ENCODE measurements around the gene SMC1A. TPM values are rescaled to one million over a fixed set of nuclear protein-coding genes. Genes with fewer than 3 reads are reported as not detected.

SMC1A gene
- polyA plus RNA-seq, 1 experiment: 25.3 TPM

DNA sequence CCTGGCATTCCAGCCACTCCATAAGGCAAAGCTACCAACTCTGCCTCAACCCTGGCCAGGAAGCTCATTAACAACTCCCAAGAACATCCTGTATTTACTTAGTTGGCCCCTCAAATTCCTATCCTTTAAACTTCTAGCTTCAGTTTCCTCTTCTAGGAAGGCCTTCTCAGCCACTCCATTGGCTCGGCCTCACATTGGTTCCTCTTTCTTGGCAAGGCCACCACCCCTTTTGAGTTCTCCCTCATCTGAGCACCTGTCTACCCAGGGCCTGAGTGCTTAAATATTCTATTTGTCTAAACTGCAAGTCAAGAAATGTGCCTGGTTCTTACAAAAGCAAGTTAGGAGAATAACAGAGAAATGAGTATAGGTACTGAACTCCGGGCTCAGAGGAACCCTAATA, 10.0 kb downstream of the SMC1A start:
- TF ChIP-seq CTCF (IDR thresholded peaks at IDR 0.05; ENCODE audit: low read depth, low read length): no peak
- Histone ChIP-seq H3K27ac (ENCODE audit: low read depth, low read length) (no peak overlapping the region), H3K4me3 (ENCODE audit: low read depth, low read length) (no peak overlapping the region), H3K9me3 (ENCODE audit: control insufficient read depth, insufficient read depth, low read length) (no peaks in the 10 kb centered on the region), H3K27me3 (ENCODE audit: control insufficient read depth, insufficient read depth, low read length) (no peaks in the 10 kb centered on the region)
- no peak for DNase-seq (ENCODE audit: low read depth, low spot score)
- ChIA-PET POLR2A (no interaction called here), CTCF (no interaction called here)

- Histone ChIP-seq H3K27me3 (ENCODE audit: control insufficient read depth, insufficient read depth, low read length) (no peaks in the 10 kb centered on the region), H3K27ac (ENCODE audit: low read depth, low read length) (no peak overlapping the region), H3K9me3 (ENCODE audit: control insufficient read depth, insufficient read depth, low read length) (no peaks in the 10 kb centered on the region), H3K4me3 (ENCODE audit: low read depth, low read length) (no peak overlapping the region)
- no peak for DNase-seq (ENCODE audit: low read depth, low spot score)
- TF ChIP-seq CTCF (IDR thresholded peaks at IDR 0.05; ENCODE audit: low read depth, low read length): no peak
- CTCF ChIA-PET: no interaction called here
- POLR2A ChIA-PET: no interaction called here
Measured at GRCh38 chrX:53403535-53403934, 18.9 kb downstream of the SMC1A start.

- Histone ChIP-seq H3K9me3 (ENCODE audit: control insufficient read depth, insufficient read depth, low read length) (no peaks in the 10 kb centered on the region), H3K27ac (ENCODE audit: low read depth, low read length) (no peak overlapping the region), H3K4me3 (ENCODE audit: low read depth, low read length) (no peak overlapping the region), H3K27me3 (ENCODE audit: control insufficient read depth, insufficient read depth, low read length) (no peaks in the 10 kb centered on the region)
- CTCF ChIA-PET: no interaction called here
- TF ChIP-seq CTCF (IDR thresholded peaks at IDR 0.05; ENCODE audit: low read depth, low read length): no peak
- DNase-seq (ENCODE audit: low read depth, low spot score): no peak
- POLR2A ChIA-PET: no interaction called here
Measured at GRCh38 chrX:53398216-53398615, 24.2 kb downstream of the SMC1A start.

- CTCF ChIA-PET: interaction anchor here (1.0 kb wide), 2 partner anchors 82 to 84 kb away, joined by 3 to 7 read pairs; no protein-coding TSS in a partner anchor
- no peak for DNase-seq (ENCODE audit: low read depth, low spot score)
- POLR2A ChIA-PET: no interaction called here
Measured at GRCh38 chrX:53395605-53396298, 26.7 kb downstream of the SMC1A start.

More at GRCh38 chrX:53395605-53396298, 26.7 kb downstream of the SMC1A start:
- no peaks in the 10 kb centered on the region for H3K27me3 ChIP-seq (ENCODE audit: control insufficient read depth, insufficient read depth, low read length)
- TF ChIP-seq CTCF (IDR thresholded peaks at IDR 0.05; ENCODE audit: low read depth, low read length): no peak
- H3K4me3 ChIP-seq (ENCODE audit: low read depth, low read length): no peak overlapping the region
- no peaks in the 10 kb centered on the region for H3K9me3 ChIP-seq (ENCODE audit: control insufficient read depth, insufficient read depth, low read length)
- no peak overlapping the region for H3K27ac ChIP-seq (ENCODE audit: low read depth, low read length)

Data from AG04450 (cell line).